Subcutaneous abdominal adipose tissue (tissue), 5 donors: Measurements from ENCODE around the gene GARNL3.

Source experiments
- H3K27ac ChIP-seq: one replicate; pipeline ENCODE4 v1.7.0; 2013; ENCODE audit warnings: low read depth, mild to moderate bottlenecking, inconsistent platforms, low read length, moderate library complexity
- H3K27me3 ChIP-seq, 5 donors: one replicate each; pipeline ENCODE4 v1.7.0; 2013; ENCODE audit warnings: low read length in 5 of 5, inconsistent platforms in 1 of 5; ENCODE audit not compliant: control insufficient read depth in 5 of 5, insufficient read depth in 4 of 5
- H3K36me3 ChIP-seq, 5 donors: one replicate each; pipeline ENCODE4 v1.7.0; 2013; ENCODE audit warnings: low read length in 5 of 5; ENCODE audit not compliant: control insufficient read depth in 5 of 5, insufficient read depth in 5 of 5
- H3K4me1 ChIP-seq, 5 donors: one replicate each; pipeline ENCODE4 v1.7.0; 2013; ENCODE audit warnings: low read length in 5 of 5, mild to moderate bottlenecking in 3 of 5, moderate library complexity in 1 of 5; ENCODE audit not compliant: control insufficient read depth in 5 of 5, insufficient read depth in 5 of 5
- H3K4me3 ChIP-seq, 5 donors: one replicate each; pipeline ENCODE4 v1.7.0; 2013; ENCODE audit warnings: low read length in 5 of 5, low read depth in 1 of 5
- H3K9ac ChIP-seq, 5 donors: one replicate each; pipeline ENCODE4 v1.7.0; 2013; ENCODE audit warnings: low read length in 5 of 5, mild to moderate bottlenecking in 4 of 5, moderate library complexity in 3 of 5
- H3K9me3 ChIP-seq, 5 donors: one replicate each; pipeline ENCODE4 v1.7.0; 2013; ENCODE audit warnings: low read length in 5 of 5; ENCODE audit not compliant: control insufficient read depth in 5 of 5
- donor health status: healthy.
- donor health status: healthy.
- donor health status: healthy.
- donor health status: healthy.
- donor health status: healthy.

The GARNL3 gene

DNA sequence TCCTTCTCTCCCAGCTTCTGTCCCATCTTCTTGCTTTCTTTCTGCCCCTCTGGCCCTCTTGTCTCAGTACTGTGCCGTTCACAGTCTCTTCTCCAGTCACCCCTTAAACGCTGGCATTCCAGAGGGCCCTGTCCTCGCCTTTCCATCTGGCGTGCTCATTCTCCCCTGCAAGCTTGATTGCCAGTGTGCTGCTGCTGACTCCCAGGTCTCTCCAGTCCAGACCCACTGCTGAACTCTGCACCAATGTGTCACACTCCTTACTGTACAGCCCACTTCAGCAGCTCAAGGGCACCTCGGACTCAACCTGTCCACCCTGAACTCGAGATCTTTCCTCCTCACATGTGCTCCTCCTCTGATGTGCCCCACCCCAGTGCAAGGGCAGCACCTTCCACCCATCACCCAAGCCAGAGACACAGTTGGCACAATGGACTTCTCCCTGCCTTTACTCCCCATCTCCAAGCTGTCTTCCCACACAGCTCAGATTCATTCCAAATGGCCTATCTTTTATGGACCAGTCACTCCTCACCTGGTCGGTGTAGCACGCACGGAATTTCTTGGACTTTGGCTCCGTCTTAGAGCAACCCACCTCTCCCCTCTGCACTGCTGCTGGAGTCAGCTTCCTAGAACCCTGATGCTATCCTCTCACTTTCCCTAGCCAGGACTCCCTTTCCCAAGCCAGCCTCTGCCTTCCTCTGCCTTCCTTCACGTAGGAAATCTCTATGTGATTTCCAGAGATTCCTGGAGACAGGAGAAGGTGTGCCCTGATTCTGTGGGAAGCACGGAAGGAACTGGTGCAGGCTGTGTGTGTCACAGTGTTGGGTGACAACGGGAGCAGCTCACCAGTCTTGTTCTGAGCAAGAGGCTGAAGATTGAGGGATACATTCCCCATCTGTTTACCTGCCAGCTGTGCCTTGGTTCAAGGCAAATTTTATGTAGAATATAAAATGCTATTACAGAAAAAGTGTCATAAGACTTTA, 106.4 kb downstream of the GARNL3 start:
- Histone ChIP-seq H3K9me3 (no peaks in the 10 kb centered on the region), H3K9ac (no peak overlapping the region), H3K4me3 (no peak overlapping the region), H3K27me3 (no peaks in the 10 kb centered on the region), H3K27ac (no peak overlapping the region), H3K4me1 (peaks cover 3 to 20% (median 10%) of the 10 kb centered on the region in 5 donors), H3K36me3 (peaks cover 0 to 3% (median 0%) of the 10 kb centered on the region in 5 donors)

DNA sequence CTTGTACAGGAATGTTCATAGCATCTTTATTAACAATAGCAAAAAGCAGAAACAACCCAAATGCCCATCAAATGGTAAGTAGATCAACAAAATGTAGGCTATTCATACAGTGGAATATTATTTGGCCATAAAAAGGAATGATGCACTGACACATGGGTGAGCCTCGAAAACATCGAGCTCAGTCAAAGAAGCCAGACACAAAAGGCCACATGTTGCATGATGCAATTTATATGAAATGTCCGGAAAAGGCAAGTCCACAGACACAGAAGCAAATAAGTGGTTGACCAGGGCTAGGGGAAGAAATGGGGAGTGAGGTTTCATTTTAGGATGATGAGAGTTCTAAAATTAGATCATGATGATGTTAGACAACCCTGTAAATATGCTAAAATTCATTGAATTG, 115.9 kb downstream of the GARNL3 start:
- Histone ChIP-seq H3K4me1 (no peaks in the 10 kb centered on the region), H3K9ac (no peak overlapping the region), H3K27me3 (no peaks in the 10 kb centered on the region), H3K36me3 (peaks cover 0 to 2% (median 0%) of the 10 kb centered on the region in 5 donors), H3K27ac (no peak overlapping the region), H3K9me3 (peaks cover 0 to 4% (median 0%) of the 10 kb centered on the region in 5 donors), H3K4me3 (no peak overlapping the region)

DNA sequence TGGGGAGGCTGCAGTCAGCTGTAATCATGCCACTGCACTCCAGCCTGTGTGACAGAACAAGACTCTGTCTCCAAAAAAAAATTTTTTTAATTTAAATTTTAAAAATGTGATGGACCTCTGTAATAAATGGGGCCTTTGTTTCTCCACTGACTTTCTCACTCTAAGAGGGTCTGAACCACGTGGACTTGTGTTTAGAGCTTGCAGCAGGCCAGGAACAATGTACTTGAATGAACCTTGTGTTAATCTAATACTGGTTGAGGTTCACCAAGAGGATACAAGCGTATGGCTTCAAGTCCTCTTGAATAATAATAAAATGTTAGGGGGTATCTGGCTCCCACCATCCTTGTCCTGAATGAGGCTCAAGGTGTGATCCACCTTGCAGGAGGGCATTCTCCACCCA, 118.0 kb downstream of the GARNL3 start:
- H3K9ac ChIP-seq: no peak overlapping the region
- peaks cover 0 to 2% (median 0%) of the 10 kb centered on the region in 5 donors for H3K36me3 ChIP-seq
- H3K27ac ChIP-seq: no peak overlapping the region
- peaks cover 0 to 4% (median 0%) of the 10 kb centered on the region in 5 donors for H3K9me3 ChIP-seq
- no peak overlapping the region for H3K4me3 ChIP-seq
- H3K27me3 ChIP-seq: no peaks in the 10 kb centered on the region
- no peaks in the 10 kb centered on the region for H3K4me1 ChIP-seq

DNA sequence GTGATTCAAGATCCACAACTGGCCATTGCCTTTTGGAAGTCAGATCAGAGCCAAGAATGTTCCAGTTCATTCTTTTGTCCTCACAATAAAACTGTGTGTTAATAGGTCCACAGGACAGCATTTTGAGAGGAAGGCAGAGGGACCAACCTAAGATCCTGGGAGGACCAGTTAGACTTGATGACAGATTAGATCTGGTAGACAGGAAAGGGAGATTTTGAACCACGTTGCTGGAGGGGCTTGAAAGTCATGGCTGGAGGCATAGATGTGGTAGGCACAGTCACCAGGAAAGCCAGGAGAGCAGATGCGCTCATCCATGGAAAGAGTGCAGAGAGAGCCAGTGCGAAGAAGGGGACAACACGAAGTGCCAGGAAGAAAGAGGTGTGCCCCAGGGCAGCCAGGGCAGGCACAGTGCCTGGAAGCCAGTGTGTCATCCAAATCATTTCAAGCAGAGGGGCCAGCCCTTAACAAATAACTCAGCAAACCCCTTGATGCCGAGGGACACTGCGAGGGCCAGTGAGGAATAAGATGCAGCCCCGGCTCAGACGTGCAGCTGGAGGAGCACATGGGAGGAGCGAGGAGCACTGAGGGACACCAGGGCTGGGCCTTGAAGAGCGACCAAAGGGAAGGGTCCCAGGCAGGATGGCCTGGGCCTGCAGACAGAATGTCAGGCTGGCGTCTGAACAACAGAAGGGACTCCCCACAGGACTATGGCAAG, 119.6 kb downstream of the GARNL3 start:
- peaks cover 0 to under 1% (median 0%) of the 10 kb centered on the region in 5 donors for H3K9me3 ChIP-seq
- H3K4me3 ChIP-seq: no peak overlapping the region
- H3K36me3 ChIP-seq: peaks cover 0 to 2% (median 0%) of the 10 kb centered on the region in 5 donors
- H3K27me3 ChIP-seq: no peaks in the 10 kb centered on the region
- H3K27ac ChIP-seq: no peak overlapping the region
- H3K9ac ChIP-seq: no peak overlapping the region
- peaks cover 0 to 12% (median 10%) of the 10 kb centered on the region in 5 donors for H3K4me1 ChIP-seq

DNA sequence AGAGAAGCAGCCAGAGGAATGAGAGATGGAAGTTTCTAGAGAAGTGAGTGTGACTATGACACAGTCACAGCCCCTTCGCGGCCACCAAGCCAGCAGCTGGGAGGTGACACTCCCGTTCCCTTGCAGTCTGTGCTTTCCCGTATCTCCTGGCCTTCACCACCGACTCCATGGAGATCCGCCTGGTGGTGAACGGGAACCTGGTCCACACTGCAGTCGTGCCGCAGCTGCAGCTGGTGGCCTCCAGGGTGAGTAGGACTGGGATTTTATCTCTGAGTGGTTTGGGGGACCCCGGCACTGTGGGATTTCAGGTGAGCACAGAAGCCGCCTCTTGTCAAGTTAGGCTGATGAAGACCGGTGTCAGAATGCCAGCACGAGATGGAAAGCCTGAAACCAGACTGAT, 120.3 kb downstream of the GARNL3 start:
- Histone ChIP-seq H3K27me3 (no peaks in the 10 kb centered on the region), H3K36me3 (peaks cover 0 to 2% (median 0%) of the 10 kb centered on the region in 5 donors), H3K9ac (no peak overlapping the region), H3K27ac (no peak overlapping the region), H3K4me3 (no peak overlapping the region), H3K4me1 (peaks cover 0 to 12% (median 10%) of the 10 kb centered on the region in 5 donors), H3K9me3 (no peaks in the 10 kb centered on the region)

DNA sequence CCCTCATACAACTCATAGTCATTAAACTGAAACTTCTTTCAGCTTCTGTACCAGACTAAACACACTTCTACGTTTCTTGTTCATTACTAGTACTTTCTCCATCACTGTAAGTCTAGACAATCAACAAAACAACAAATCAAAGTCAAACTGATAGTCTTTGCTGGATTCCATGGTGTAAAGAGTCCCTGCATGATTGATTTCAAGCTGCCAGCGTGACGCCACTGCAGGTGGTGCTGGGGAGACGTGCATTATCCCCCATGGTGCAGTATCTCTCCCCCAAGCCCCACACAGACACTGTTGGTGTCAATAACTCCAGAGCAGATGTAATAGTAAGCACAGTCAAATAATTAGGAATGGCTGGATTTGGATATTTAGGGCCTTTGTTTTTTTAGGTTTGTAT, 121.7 kb downstream of the GARNL3 start:
- H3K4me1 ChIP-seq: peaks cover 0 to 12% (median 10%) of the 10 kb centered on the region in 5 donors
- H3K9me3 ChIP-seq: no peaks in the 10 kb centered on the region
- H3K36me3 ChIP-seq: peaks cover 0 to 5% (median 0%) of the 10 kb centered on the region in 5 donors
- H3K27me3 ChIP-seq: no peaks in the 10 kb centered on the region
- no peak overlapping the region for H3K27ac ChIP-seq
- H3K4me3 ChIP-seq: no peak overlapping the region
- no peak overlapping the region for H3K9ac ChIP-seq

DNA sequence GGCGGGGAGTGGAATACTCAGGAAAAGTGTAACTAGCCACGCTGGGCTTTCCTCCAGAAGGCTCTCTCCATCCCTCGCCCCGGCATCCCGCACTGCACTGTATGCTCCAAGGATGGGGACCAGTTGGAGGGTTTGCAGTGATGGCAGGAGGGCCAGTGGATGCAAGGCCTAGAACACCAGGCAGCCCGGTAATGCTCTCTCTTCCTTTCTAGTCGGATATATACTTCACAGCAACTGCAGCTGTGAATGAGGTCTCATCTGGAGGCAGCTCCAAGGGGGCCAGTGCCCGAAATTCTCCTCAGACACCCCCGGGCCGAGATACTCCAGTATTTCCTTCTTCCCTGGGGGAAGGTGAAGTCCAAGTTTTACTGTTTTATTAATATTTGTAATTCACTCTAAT, 122.4 kb downstream of the GARNL3 start:
- Histone ChIP-seq H3K27me3 (no peaks in the 10 kb centered on the region), H3K27ac (no peak overlapping the region), H3K4me3 (no peak overlapping the region), H3K4me1 (peaks cover 0 to 12% (median 10%) of the 10 kb centered on the region in 5 donors), H3K9ac (no peak overlapping the region), H3K9me3 (no peaks in the 10 kb centered on the region), H3K36me3 (peaks cover 0 to 7% (median 0%) of the 10 kb centered on the region in 5 donors)

DNA sequence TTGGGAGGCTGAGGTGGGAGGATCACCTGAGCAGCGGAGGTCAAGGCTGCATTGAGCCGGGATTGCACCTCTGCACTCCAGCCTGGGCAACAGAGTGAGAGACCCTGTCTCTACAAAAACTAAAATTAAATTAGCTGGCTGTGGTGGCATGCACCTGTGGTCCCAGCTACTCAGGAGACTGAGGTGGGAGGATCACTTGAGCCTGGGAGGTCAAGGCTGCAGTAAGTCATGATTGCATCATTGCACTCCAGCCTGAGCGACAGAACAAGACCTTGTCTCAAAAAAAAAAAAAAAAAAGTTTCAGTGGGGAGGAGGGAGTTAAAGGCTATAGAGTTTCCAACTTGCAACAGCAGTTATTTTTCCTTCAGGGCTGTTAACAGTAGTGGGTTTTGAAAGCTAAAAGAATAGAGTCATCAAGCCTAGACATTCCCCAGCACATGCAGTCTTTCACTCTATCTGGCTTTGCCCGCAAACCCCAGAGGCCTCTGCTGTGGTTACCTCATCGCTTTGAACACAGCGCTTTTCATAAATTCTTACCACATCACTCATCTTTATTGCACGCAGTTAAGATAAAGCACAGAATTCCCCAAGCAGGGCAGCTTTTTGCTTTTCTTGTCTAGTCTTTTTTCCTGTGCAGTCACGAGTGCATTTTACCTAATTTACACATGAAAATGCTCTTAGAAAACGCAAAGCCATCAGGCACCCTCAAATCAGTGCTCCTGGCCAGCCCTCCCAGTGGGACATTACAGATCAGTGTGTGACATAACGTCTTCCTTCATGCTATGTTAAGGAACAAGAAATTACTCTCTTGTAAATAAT, 123.7 kb downstream of the GARNL3 start:
- H3K36me3 ChIP-seq: peaks cover 0 to 7% (median 0%) of the 10 kb centered on the region in 5 donors
- no peak overlapping the region for H3K27ac ChIP-seq
- no peaks in the 10 kb centered on the region for H3K9me3 ChIP-seq
- H3K27me3 ChIP-seq: no peaks in the 10 kb centered on the region
- H3K4me3 ChIP-seq: no peak overlapping the region
- no peak overlapping the region for H3K9ac ChIP-seq
- peaks cover 0 to 12% (median 10%) of the 10 kb centered on the region in 5 donors for H3K4me1 ChIP-seq

DNA sequence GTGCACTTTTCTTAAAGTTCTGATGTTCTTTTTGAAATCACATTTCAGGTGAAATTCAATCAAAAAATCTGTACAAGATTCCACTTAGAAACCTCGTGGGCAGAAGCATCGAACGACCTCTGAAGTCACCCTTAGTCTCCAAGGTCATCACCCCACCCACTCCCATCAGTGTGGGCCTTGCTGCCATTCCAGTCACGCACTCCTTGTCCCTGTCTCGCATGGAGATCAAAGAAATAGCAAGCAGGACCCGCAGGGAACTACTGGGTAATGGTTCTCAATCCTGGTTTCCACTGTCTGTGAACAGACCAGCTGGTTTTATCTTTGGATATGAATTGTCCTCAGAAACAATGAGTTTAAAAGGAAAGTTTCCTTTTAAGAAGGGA, 124.3 kb downstream of the GARNL3 start:
- Histone ChIP-seq H3K4me1 (peaks cover 0 to 12% (median 10%) of the 10 kb centered on the region in 5 donors), H3K36me3 (peaks cover 0 to 7% (median 0%) of the 10 kb centered on the region in 5 donors), H3K9ac (no peak overlapping the region), H3K4me3 (no peak overlapping the region), H3K9me3 (no peaks in the 10 kb centered on the region), H3K27me3 (no peaks in the 10 kb centered on the region), H3K27ac (no peak overlapping the region)
